Right lobe of liver (tissue), 6 donors: ENCODE data around the gene DDX28. TPM values are rescaled to one million over a fixed set of nuclear protein-coding genes. Genes with fewer than 3 reads are reported as not detected.
"Not testable (repeated sequence)": the region's sequence is repeated elsewhere in the genome, so short reads cannot be mapped to it uniquely, and the experiment has no call there.

Experiments
- ATAC-seq, 4 donors: fragments of 200-7000 bp; cut with Tn5 transposase; one replicate each; pipeline ENCODE4 v1.9.1; 2020; ENCODE audit warnings: mild to moderate bottlenecking in 4 of 4, moderate library complexity in 4 of 4
- DNase-seq, 3 donors: peaks; one replicate each; pipeline ENCODE4 v3.0.0-alpha.2; 2020
- H3K27ac ChIP-seq, 3 donors: fragments of 200-600 bp; one replicate each; pipeline ENCODE4 v1.8.0; 2022
- H3K27me3 ChIP-seq, 2 donors: fragments of 200-600 bp; one replicate each; pipeline ENCODE4 v1.8.0; 2022
- H3K36me3 ChIP-seq, 4 donors: fragments of 200-600 bp; sonication (generic) in 1 of 4; one replicate each; pipeline versions ENCODE4 v1.5.1 to v1.8.0; 2017 to 2022; ENCODE audit warnings: control low read depth in 1 of 4
- H3K4me1 ChIP-seq, 4 donors: fragments of 200-600 bp; sonication (generic) in 1 of 4; one replicate each; pipeline versions ENCODE4 v1.5.1 to v1.8.0; 2017 to 2022; ENCODE audit warnings: control low read depth in 1 of 4
- H3K4me3 ChIP-seq, 3 donors: fragments of 200-600 bp; one replicate each; pipeline ENCODE4 v1.8.0; 2022
- H3K9me3 ChIP-seq, 4 donors: fragments of 200-600 bp; sonication (generic) in 1 of 4; one replicate each; pipeline versions ENCODE4 v1.5.1 to v1.8.0; 2017 to 2022; ENCODE audit warnings: control low read depth in 1 of 4
- POLR2A ChIP-seq: fragments of 450-650 bp; IDR thresholded peaks from one replicate; pipeline ENCODE4 v1.6.1; 2017; ENCODE audit warnings: antibody characterized with exemption, mild to moderate bottlenecking
- WGBS: methylation state at CpG from one replicate; pipeline ENCODE4 v1.1.6; 2018; ENCODE audit warnings: low coverage, low lambda C conversion rate; ENCODE audit not compliant: insufficient coverage; ENCODE audit errors: missing lambda C conversion rate; 5-methylcytosine and 5-hydroxymethylcytosine counted together
- intact Hi-C, 2 donors: fragments of 100-400 bp; cut with DNase I; formaldehyde crosslinking; loops; one replicate each; pipeline versions ENCODE4 v1.11.2 to v1.14.1; 2022
- total RNA-seq, 6 experiments: library from RNA; depleted of rRNA in 2 of 6; stranded (reverse); fragments of >200 nt in 2 of 6; fragmentation: NEBNext Ultra II Directional in 3 of 6; extraction: Animal tissue kit (Norgen Biotek cat#: 25700) in 3 of 6; gene quantifications; one replicate each; pipeline versions ENCODE4 v1.1.0 to v1.2.4, GENCODE V29; 2016 to 2023
- TF ChIP-seq, protein P1 (sequence below), 4 donors: fragments of 200-600 bp in 3 of 4; fragments of 450-650 bp in 1 of 4; IDR thresholded peaks; one replicate each; pipeline versions ENCODE4 v1.5.1 to v1.8.0; 2016 to 2022; ENCODE audit warnings: antibody characterized with exemption in 4 of 4, mild to moderate bottlenecking in 2 of 4
- donor health status: DM: no; HTN: yes; CAD: no.
- donor health status: DM: no; HTN: no; CAD: no.
- donor health status: DM: no; HTN: no; CAD: no.
- donor health status: DM: no; HTN: yes; CAD: no.
- donor health status: DM: no; HTN: yes; CAD: no.

Gene DDX28
- total RNA-seq, 6 experiments from 2014 or later, result 5.4 to 10.0 (median 6.3) TPM

DNA sequence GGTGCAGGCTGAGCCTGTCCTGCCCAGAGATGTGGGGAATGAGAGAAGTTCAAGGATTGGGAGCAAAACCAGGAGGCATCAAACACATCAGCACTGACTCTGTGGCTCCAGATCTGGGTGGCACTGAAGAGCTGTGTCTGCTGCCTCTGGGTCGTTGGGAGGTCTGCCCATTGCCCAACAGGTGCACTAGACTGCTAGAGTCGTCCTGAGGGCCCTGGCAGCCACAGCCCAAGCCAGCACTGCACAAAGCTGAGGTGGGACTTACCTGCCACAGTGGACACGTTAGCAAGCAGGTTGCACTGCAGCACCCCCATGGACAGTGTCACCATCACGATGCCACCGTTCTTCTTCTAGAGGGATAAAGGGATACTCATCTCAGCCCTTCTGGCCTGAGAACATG, 46.0 kb downstream of the DDX28 start:
- intact Hi-C loops, result no loop called here
- TF ChIP-seq, protein P1, sequence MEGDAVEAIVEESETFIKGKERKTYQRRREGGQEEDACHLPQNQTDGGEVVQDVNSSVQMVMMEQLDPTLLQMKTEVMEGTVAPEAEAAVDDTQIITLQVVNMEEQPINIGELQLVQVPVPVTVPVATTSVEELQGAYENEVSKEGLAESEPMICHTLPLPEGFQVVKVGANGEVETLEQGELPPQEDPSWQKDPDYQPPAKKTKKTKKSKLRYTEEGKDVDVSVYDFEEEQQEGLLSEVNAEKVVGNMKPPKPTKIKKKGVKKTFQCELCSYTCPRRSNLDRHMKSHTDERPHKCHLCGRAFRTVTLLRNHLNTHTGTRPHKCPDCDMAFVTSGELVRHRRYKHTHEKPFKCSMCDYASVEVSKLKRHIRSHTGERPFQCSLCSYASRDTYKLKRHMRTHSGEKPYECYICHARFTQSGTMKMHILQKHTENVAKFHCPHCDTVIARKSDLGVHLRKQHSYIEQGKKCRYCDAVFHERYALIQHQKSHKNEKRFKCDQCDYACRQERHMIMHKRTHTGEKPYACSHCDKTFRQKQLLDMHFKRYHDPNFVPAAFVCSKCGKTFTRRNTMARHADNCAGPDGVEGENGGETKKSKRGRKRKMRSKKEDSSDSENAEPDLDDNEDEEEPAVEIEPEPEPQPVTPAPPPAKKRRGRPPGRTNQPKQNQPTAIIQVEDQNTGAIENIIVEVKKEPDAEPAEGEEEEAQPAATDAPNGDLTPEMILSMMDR (IDR thresholded peaks at IDR 0.05), result no peak
- no peak for TF ChIP-seq POLR2A

GRCh38 chr16:67976205-67976604, 46.8 kb downstream of the DDX28 start:
- Histone ChIP-seq H3K36me3 (no peaks in the 10 kb centered on the region), H3K9me3 (no peaks in the 10 kb centered on the region), H3K4me3 (no peak overlapping the region), H3K27me3 (no peaks in the 10 kb centered on the region), H3K27ac (no peak overlapping the region), H3K4me1 (no peaks in the 10 kb centered on the region)
- ATAC-seq (no peak), DNase-seq (no peak)
- WGBS, result 100% methylated on average over 1 of the region's 2 CpGs
- intact Hi-C loops, result no loop called here
- no peak for TF ChIP-seq POLR2A
- TF ChIP-seq, protein P1 (IDR thresholded peaks at IDR 0.05), result no peak

More for the DNA sequence above, 46.0 kb downstream of the DDX28 start:
- H3K4me3 ChIP-seq, result no peak overlapping the region
- H3K27me3 ChIP-seq, result no peaks in the 10 kb centered on the region
- H3K27ac ChIP-seq, result no peak overlapping the region
- H3K4me1 ChIP-seq, result no peaks in the 10 kb centered on the region
- H3K36me3 ChIP-seq, result no peaks in the 10 kb centered on the region
- ATAC-seq (no peak), DNase-seq (no peak)
- 37% methylated on average over 2 of the region's 5 CpGs for WGBS
- H3K9me3 ChIP-seq, result no peaks in the 10 kb centered on the region

DNA sequence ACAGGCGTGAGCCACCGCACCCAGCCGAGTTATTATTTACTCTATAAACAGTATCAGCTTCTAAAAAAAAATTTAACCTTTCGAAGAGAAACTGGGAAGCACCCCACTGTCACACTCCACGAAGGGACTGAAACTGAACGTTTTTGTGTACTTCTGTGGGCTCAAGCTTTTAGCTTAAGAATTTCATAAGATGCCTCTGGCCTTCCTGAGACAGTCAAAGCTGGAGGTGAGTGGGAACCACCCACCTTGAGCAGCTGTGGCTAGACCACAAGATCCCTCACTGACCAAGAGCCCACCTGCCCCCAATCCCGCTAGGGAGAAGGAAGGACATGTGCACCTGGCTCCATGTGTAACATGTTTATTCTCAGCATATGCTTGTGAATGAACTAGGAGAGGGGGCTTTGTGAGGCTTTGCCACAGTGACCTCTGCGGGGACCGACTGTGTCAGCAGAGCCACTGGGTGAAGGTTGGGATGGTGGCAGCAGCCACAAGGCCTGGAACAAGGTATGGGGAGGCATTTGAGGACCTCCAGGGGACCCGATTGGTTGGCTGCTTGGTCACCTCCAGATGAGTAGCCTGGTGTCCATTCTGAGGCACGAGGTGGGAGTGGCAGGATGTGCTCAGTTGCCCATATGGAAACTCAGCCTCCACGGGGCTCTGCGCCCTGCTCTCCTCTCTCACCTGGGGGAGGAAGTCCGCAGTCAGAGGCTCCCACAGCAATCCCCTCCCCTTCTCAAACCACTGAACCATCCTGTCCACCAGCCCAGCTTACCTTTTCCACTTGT, 47.5 kb downstream of the DDX28 start:
- Histone ChIP-seq H3K4me1 (no peaks in the 10 kb centered on the region), H3K27me3 (no peaks in the 10 kb centered on the region), H3K4me3 (no peak overlapping the region), H3K9me3 (no peaks in the 10 kb centered on the region), H3K27ac (no peak overlapping the region), H3K36me3 (no peaks in the 10 kb centered on the region)
- DNase-seq (no peak), ATAC-seq (no peak)
- intact Hi-C loops, result no loop called here
- no peak for TF ChIP-seq POLR2A
- TF ChIP-seq, protein P1 (IDR thresholded peaks at IDR 0.05), result no peak
- 47% methylated on average over 6 of the region's 14 CpGs for WGBS

DNA sequence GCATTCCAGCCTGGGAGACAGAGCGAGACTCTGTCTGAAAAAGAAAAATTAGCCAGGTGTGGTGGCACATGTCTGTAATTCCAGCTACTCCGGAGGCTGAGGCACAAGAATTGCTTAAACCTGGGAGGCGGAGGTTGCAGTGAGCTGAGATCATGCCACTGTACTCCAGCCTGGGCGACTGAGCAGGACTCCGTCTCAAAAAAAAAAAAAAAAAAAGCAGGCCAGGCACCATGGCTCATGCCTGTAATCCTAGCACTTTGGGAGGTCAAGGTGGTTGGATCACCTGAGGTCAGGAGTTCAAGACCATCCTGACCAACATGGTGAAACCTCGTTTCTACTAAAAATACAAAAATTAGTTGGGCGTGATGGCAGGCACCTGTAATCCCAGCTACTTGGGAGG, 50.7 kb downstream of the DDX28 start:
- 64% methylated on average over 2 of the region's 7 CpGs for WGBS
- not testable (repeated sequence) for H3K36me3 ChIP-seq

GRCh38 chr16:67971111-67971510, 51.9 kb downstream of the DDX28 start:
- Histone ChIP-seq H3K4me3 (no peak overlapping the region), H3K27me3 (no peaks in the 10 kb centered on the region), H3K4me1 (peaks cover 0 to 13% (median 2%) of the 10 kb centered on the region in 4 donors), H3K36me3 (no peaks in the 10 kb centered on the region), H3K9me3 (no peaks in the 10 kb centered on the region), H3K27ac (no peak overlapping the region)
- ATAC-seq (no peak), DNase-seq (no peak)
- WGBS, result 91% methylated on average over 9 of the region's 9 CpGs
- no peak for TF ChIP-seq POLR2A
- TF ChIP-seq, protein P1 (IDR thresholded peaks at IDR 0.05), result no peak
- intact Hi-C loops, result no loop called here

More for the DNA sequence above, 50.7 kb downstream of the DDX28 start:
- H3K4me1 ChIP-seq, ATAC-seq, H3K27me3 ChIP-seq, H3K4me3 ChIP-seq, DNase-seq, H3K27ac ChIP-seq, H3K9me3 ChIP-seq, intact Hi-C loops: not testable (repeated sequence)
